HL-60 (cell line): Measurements from ENCODE around the gene ITGA2B.

ENCODE experiments used
- GABPA ChIP-seq: IDR thresholded peaks from 2 replicates; pipeline ENCODE4 v1.6.1; 2012; ENCODE audit warnings: low read depth
- REST ChIP-seq: IDR thresholded peaks from 2 replicates; pipeline ENCODE4 v1.6.1; 2012; ENCODE audit warnings: low read depth; ENCODE audit not compliant: insufficient replicate concordance
- TF ChIP-seq, protein P1 (sequence below): IDR thresholded peaks from one replicate; pipeline ENCODE4 v1.5.1; 2011; ENCODE audit warnings: low read length, control low read depth, inconsistent platforms; ENCODE audit not compliant: insufficient read depth

DNA sequence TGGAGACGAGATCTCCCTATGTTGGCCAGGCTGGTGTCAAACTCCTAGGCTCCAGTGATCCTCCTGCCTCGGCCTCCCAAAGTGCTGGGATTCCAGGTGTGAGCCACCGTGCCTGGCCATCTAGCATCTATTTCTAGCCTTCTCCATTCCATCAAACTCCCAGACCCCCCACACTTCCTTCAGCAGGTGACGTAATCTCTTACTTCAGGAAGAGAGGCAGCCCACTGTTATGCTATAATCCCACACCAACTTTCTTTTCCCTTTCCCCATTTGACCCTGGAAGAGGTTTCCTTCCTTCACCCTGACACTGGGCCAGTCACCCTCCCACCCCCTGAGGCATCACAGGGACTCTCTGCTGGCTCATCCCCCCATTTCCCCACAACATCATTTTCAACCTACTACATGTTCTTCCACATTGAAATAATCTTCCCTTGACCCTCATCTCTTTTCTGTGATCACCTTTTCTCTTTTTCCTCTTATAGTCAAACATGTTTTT, 7.6 kb downstream of the ITGA2B start:
- TF ChIP-seq, protein P1, sequence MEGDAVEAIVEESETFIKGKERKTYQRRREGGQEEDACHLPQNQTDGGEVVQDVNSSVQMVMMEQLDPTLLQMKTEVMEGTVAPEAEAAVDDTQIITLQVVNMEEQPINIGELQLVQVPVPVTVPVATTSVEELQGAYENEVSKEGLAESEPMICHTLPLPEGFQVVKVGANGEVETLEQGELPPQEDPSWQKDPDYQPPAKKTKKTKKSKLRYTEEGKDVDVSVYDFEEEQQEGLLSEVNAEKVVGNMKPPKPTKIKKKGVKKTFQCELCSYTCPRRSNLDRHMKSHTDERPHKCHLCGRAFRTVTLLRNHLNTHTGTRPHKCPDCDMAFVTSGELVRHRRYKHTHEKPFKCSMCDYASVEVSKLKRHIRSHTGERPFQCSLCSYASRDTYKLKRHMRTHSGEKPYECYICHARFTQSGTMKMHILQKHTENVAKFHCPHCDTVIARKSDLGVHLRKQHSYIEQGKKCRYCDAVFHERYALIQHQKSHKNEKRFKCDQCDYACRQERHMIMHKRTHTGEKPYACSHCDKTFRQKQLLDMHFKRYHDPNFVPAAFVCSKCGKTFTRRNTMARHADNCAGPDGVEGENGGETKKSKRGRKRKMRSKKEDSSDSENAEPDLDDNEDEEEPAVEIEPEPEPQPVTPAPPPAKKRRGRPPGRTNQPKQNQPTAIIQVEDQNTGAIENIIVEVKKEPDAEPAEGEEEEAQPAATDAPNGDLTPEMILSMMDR, result no peak
- TF ChIP-seq GABPA (no peak), REST (no peak)
